ENCODE measurements around the gene ASB2.

Gene ASB2

DNA sequence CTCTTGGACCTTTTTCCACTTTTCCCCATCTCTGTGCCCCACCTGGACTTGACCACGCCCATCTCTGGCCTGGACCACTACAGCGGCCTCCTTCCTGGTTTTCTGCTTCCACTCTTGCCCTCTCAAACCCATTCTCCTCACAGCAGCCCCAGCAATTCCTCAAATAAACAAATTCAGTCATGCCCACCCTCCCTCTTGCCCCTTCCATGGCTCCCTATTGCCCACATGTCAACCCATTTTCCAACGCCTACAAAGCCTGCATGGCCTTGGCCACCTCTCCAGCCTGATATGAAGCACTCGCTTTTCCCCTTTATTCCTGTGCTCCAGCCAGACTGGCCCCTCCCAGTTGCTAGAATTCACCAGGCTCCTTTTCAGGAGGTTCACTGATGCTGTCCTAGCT is 43.9 kb upstream of the ASB2 start:
- TF ChIP-seq, protein P1, sequence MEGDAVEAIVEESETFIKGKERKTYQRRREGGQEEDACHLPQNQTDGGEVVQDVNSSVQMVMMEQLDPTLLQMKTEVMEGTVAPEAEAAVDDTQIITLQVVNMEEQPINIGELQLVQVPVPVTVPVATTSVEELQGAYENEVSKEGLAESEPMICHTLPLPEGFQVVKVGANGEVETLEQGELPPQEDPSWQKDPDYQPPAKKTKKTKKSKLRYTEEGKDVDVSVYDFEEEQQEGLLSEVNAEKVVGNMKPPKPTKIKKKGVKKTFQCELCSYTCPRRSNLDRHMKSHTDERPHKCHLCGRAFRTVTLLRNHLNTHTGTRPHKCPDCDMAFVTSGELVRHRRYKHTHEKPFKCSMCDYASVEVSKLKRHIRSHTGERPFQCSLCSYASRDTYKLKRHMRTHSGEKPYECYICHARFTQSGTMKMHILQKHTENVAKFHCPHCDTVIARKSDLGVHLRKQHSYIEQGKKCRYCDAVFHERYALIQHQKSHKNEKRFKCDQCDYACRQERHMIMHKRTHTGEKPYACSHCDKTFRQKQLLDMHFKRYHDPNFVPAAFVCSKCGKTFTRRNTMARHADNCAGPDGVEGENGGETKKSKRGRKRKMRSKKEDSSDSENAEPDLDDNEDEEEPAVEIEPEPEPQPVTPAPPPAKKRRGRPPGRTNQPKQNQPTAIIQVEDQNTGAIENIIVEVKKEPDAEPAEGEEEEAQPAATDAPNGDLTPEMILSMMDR (IDR thresholded peaks at IDR 0.05; ENCODE audit: borderline replicate concordance, insufficient read depth, low read depth, low read length), result no peak
- H3K4me3 ChIP-seq (ENCODE audit: low read depth, low read length), result no peak overlapping the region

DNA sequence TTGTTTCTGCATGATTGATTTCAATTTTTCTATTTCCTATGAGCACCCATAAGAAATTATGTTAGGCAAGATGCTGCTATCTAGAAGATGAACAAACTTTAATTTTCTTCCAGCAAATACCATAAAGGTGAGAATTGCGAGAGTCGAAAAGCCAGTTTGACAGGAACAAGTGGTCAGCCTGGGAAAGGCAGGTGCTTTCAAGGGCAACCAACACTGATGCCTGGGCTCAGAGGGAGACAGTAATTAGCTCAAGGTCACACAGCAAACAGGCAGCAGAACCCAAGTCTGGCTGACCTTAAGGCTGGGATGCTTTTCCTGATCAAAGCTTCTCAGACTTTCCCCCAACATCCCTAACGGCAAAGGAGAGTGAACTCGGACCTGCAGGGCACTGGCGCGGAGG is 43.0 kb upstream of the ASB2 start:
- TF ChIP-seq, protein P1 (IDR thresholded peaks at IDR 0.05; ENCODE audit: borderline replicate concordance, insufficient read depth, low read depth, low read length), result no peak
- no peak overlapping the region for H3K4me3 ChIP-seq (ENCODE audit: low read depth, low read length)

DNA sequence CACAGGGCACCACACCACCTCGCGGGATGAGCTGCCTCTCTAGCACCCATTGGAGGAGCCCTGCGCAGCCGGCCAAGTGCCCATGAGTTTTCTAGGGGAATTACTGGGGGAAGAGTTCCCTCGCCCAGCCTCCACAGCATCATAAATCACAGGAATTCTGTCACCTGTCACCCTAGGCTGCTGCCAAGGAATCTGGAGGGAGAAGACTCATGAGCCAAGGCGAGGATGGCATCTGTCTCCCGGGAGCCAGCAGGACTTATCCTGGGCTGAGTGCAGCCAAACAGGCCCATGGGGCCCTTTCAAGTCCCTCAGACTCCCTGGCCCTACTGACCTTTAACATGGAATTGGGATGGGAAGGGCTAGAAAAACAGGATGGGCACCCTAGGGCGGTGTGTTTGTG is 41.9 kb upstream of the ASB2 start:
- TF ChIP-seq, protein P1 (IDR thresholded peaks at IDR 0.05; ENCODE audit: borderline replicate concordance, insufficient read depth, low read depth, low read length), result no peak
- H3K4me3 ChIP-seq (ENCODE audit: low read depth, low read length), result no peak overlapping the region

DNA sequence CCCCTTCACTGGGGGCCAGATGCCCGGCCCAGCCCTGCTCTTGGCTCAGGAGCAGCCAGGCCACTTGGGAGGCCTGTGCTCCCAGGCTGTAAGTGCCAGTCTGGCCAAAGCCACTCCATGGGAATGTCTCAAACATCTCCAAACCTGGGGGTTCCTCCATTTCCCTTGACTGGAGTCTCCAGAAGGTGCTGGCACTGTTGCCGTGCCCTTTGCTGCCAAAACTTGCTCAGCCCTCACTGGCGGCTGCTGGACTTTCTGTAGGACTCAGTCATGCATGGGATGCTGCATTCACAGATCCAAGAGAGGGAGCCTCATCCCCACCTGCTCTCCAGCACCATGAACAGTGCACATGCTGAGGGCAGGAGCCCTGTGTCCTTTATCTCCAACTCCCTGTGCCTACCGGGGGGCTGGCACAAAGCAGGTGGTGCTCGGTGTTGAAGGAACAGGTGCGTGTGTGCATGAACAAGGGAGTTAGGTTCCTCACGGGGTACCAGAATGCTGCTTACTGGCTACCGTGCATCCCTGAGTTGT is 40.1 kb upstream of the ASB2 start:
- TF ChIP-seq, protein P1 (IDR thresholded peaks at IDR 0.05; ENCODE audit: borderline replicate concordance, insufficient read depth, low read depth, low read length), result no peak
- no peak overlapping the region for H3K4me3 ChIP-seq (ENCODE audit: low read depth, low read length)

DNA sequence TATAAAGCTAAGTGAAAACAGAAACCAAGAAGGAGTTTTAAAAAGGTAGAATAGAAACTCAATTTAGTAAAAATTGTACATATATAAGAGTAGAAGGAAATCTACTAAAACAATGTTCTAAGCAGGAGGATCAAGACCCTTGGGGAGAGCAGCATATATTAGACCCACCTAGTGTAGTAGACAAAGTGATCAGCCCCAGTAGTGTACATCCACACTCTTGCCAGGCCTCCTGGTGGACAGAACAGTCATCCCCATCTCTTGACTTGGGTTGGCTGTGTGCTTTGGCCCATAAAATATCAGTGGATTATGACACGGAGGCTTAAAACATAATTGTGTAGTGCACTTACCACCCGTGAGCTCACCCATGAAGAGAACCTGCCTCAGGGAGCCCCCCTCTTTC is 38.9 kb upstream of the ASB2 start:
- TF ChIP-seq, protein P1 (IDR thresholded peaks at IDR 0.05; ENCODE audit: borderline replicate concordance, insufficient read depth, low read depth, low read length), result peak; percentile 11; the same call in 1 of the 2 replicates
- H3K4me3 ChIP-seq (ENCODE audit: low read depth, low read length), result no peak overlapping the region

DNA sequence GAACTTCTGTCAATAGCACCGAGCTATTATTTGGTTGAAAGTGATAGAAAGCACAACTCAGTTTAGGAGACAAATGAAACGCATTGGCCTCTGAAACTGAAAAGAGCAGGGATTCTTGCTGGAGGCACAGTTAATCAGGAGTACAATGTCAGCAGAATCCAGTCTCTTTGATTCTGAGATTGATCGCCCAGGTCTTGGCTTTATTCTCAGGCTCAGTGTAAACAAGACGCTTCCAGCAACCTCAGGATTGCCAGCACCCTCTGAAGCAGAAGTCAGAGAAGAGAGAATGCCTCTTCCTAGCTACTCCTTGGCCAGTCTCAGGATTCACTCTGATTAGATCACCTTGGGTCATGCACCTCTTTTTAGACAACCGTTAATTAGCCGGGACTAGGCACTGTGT is 38.0 kb upstream of the ASB2 start:
- TF ChIP-seq, protein P1 (IDR thresholded peaks at IDR 0.05; ENCODE audit: borderline replicate concordance, insufficient read depth, low read depth, low read length), result no peak
- no peak overlapping the region for H3K4me3 ChIP-seq (ENCODE audit: low read depth, low read length)

DNA sequence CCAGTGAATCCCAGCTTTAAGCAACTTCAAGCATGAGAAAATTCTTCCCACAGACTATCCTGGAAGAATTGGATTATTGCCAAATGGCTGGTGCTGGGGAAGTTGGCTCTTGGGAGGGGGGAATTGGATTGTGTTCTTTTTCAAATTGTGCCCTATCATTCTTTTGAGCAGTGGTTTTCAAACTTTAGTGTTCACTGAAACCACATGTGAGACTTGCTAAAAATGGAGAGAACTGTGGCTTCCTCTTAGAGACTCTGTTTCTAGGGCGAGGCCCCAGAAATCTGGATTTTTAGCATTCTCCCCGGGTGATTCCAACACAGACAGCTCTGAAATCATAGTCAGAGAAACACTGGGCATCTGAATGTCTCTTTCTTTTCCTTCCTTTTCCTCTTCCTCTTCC is 35.4 kb upstream of the ASB2 start:
- TF ChIP-seq, protein P1 (IDR thresholded peaks at IDR 0.05; ENCODE audit: borderline replicate concordance, insufficient read depth, low read depth, low read length), result no peak
- no peak overlapping the region for H3K4me3 ChIP-seq (ENCODE audit: low read depth, low read length)

Data from GM12875 (cell line).